WTC11 (cell line): ENCODE data around the gene GLE1. TPM values are rescaled to one million over a fixed set of nuclear protein-coding genes. Genes with fewer than 3 reads are reported as not detected.

ENCODE experiments used
- ATF2 ChIP-seq: sonication (generic); formaldehyde crosslinking; IDR thresholded peaks from 2 replicates; pipeline ENCODE4 v1.8.1; 2022; ENCODE audit warnings: low read depth, missing genetic modification reagents, borderline replicate concordance
- CBFB ChIP-seq: sonication (generic); formaldehyde crosslinking; IDR thresholded peaks from 2 replicates; pipeline ENCODE4 v1.8.1; 2022; ENCODE audit warnings: mild to moderate bottlenecking, low read depth, missing genetic modification reagents
- CREB1 ChIP-seq: sonication (generic); formaldehyde crosslinking; IDR thresholded peaks from 2 replicates; pipeline ENCODE4 v1.8.0; 2023; ENCODE audit warnings: mild to moderate bottlenecking, missing genetic modification reagents
- CREM ChIP-seq: sonication (generic); formaldehyde crosslinking; IDR thresholded peaks from 2 replicates; pipeline ENCODE4 v1.8.1; 2022; ENCODE audit warnings: mild to moderate bottlenecking, missing genetic modification reagents, moderate library complexity
- E2F5 ChIP-seq: sonication (generic); formaldehyde crosslinking; IDR thresholded peaks from 2 replicates; pipeline ENCODE4 v1.8.1; 2022; ENCODE audit warnings: mild to moderate bottlenecking, moderate library complexity, missing genetic modification reagents
- EMX1 ChIP-seq: fragments of 250-450 bp; sonication (Bioruptor Pico); IDR thresholded peaks from 2 replicates; pipeline ENCODE4 v1.8.0; 2021; ENCODE audit warnings: mild to moderate bottlenecking
- ETV6 ChIP-seq: sonication (generic); formaldehyde crosslinking; IDR thresholded peaks from 2 replicates; pipeline ENCODE4 v1.8.1; 2022; ENCODE audit warnings: mild to moderate bottlenecking, missing genetic modification reagents
- FOXP4 ChIP-seq: sonication (generic); formaldehyde crosslinking; IDR thresholded peaks from 2 replicates; pipeline ENCODE4 v1.8.0; 2022; ENCODE audit warnings: mild to moderate bottlenecking, missing genetic modification reagents
- HMGXB4 ChIP-seq: sonication (generic); formaldehyde crosslinking; IDR thresholded peaks from 2 replicates; pipeline ENCODE4 v1.8.1; 2023; ENCODE audit warnings: mild to moderate bottlenecking, moderate library complexity, missing genetic modification reagents
- IRF1 ChIP-seq: sonication (generic); formaldehyde crosslinking; IDR thresholded peaks from 2 replicates; pipeline ENCODE4 v1.8.0; 2023; ENCODE audit warnings: missing genetic modification reagents
- JAZF1 ChIP-seq: fragments of 250-450 bp; sonication (Bioruptor Pico); IDR thresholded peaks from 2 replicates; pipeline ENCODE4 v1.9.0; 2021; ENCODE audit warnings: moderate library complexity, mild to moderate bottlenecking, inconsistent platforms
- MAX ChIP-seq: sonication (generic); formaldehyde crosslinking; IDR thresholded peaks from 2 replicates; pipeline ENCODE4 v1.8.0; 2022; ENCODE audit warnings: mild to moderate bottlenecking, missing genetic modification reagents
- MLX ChIP-seq: sonication (generic); formaldehyde crosslinking; IDR thresholded peaks from 2 replicates; pipeline ENCODE4 v1.8.1; 2023; ENCODE audit warnings: mild to moderate bottlenecking, missing genetic modification reagents, moderate library complexity
- MXD4 ChIP-seq: fragments of 250-450 bp; sonication (Bioruptor Pico); IDR thresholded peaks from 2 replicates; pipeline ENCODE4 v1.8.0; 2021; ENCODE audit warnings: mild to moderate bottlenecking, moderate library complexity, borderline replicate concordance
- MYBL2 ChIP-seq: sonication (generic); formaldehyde crosslinking; IDR thresholded peaks from 2 replicates; pipeline ENCODE4 v1.8.1; 2023; ENCODE audit warnings: mild to moderate bottlenecking, moderate library complexity, missing genetic modification reagents
- NR2C2 ChIP-seq: sonication (generic); formaldehyde crosslinking; IDR thresholded peaks from 2 replicates; pipeline ENCODE4 v1.8.0; 2022; ENCODE audit warnings: mild to moderate bottlenecking, missing genetic modification reagents
- NR3C1 ChIP-seq: sonication (generic); formaldehyde crosslinking; conservative IDR thresholded peaks from 2 replicates; pipeline ENCODE4 v1.8.1; 2023; ENCODE audit warnings: low read depth, mild to moderate bottlenecking, missing genetic modification reagents
- SP1 ChIP-seq: sonication (generic); formaldehyde crosslinking; conservative IDR thresholded peaks from 2 replicates; pipeline ENCODE4 v1.8.1; 2022; ENCODE audit warnings: missing genetic modification reagents
- TEAD1 ChIP-seq: sonication (generic); formaldehyde crosslinking; IDR thresholded peaks from 2 replicates; pipeline ENCODE4 v1.8.0; 2022; ENCODE audit warnings: mild to moderate bottlenecking, missing genetic modification reagents
- USF2 ChIP-seq: sonication (generic); formaldehyde crosslinking; IDR thresholded peaks from 2 replicates; pipeline ENCODE4 v1.8.1; 2023; ENCODE audit warnings: mild to moderate bottlenecking, missing genetic modification reagents, moderate library complexity
- ZBTB43 ChIP-seq: sonication (generic); formaldehyde crosslinking; IDR thresholded peaks from 2 replicates; pipeline ENCODE4 v1.8.1; 2023; ENCODE audit warnings: mild to moderate bottlenecking, missing genetic modification reagents
- ZNF121 ChIP-seq: sonication (generic); formaldehyde crosslinking; IDR thresholded peaks from 2 replicates; pipeline ENCODE4 v1.8.0; 2023; ENCODE audit warnings: missing genetic modification reagents
- ZNF281 ChIP-seq: sonication (generic); formaldehyde crosslinking; IDR thresholded peaks from 2 replicates; pipeline ENCODE4 v1.8.0; 2023; ENCODE audit warnings: mild to moderate bottlenecking, missing genetic modification reagents
- ZNF423 ChIP-seq: fragments of 250-450 bp; sonication (Bioruptor Pico); IDR thresholded peaks from 2 replicates; pipeline ENCODE4 v2.1.2; 2022; ENCODE audit warnings: mild to moderate bottlenecking, moderate library complexity
- total RNA-seq: library from RNA; stranded (reverse); gene quantifications from 3 replicates; pipeline ENCODE4 v1.2.3, GENCODE V29; 2021

Gene GLE1
- total RNA-seq, 1 experiment from 2014 or later, result 19.7 TPM

GRCh38 chr9:128552744-128553440 lies 48.4 kb downstream of the GLE1 start (continued):
- TF ChIP-seq IRF1 (CRISPR knock-in tag), result 0 out of 2 replicates have a peak, but pooled peaks have one; percentile 35
- 0 out of 2 replicates have a peak, but pooled peaks have one; percentile 14 for TF ChIP-seq NR3C1
- TF ChIP-seq CBFB (CRISPR knock-in tag), result 0 out of 2 replicates have a peak, but pooled peaks have one; percentile 33
- 0 out of 2 replicates have a peak, but pooled peaks have one; percentile 22 for TF ChIP-seq USF2
- TF ChIP-seq NR2C2 (CRISPR knock-in tag), result no peak
- no peak for TF ChIP-seq CREB1 (CRISPR knock-in tag)
- no peak for TF ChIP-seq ATF2
- no peak for TF ChIP-seq MLX (CRISPR knock-in tag)
- TF ChIP-seq CREM (CRISPR knock-in tag), result 0 out of 2 replicates have a peak, but pooled peaks have one; percentile 25
- 0 out of 2 replicates have a peak, but pooled peaks have one; percentile 51 for TF ChIP-seq MYBL2 (CRISPR knock-in tag)
- TF ChIP-seq MAX (CRISPR knock-in tag), result no peak
- no peak; the same call in 1 of the 2 replicates for TF ChIP-seq SP1 (CRISPR knock-in tag)
- TF ChIP-seq E2F5 (CRISPR knock-in tag), result peak; percentile 18; the same call in 1 of the 2 replicates
- no peak for TF ChIP-seq ZNF423 (CRISPR knock-in tag)
- TF ChIP-seq FOXP4, result 0 out of 2 replicates have a peak, but pooled peaks have one; percentile 35
- 0 out of 2 replicates have a peak, but pooled peaks have one; percentile 36 for TF ChIP-seq ZBTB43
- TF ChIP-seq JAZF1 (CRISPR knock-in tag), result no peak
- TF ChIP-seq ETV6 (CRISPR knock-in tag), result 0 out of 2 replicates have a peak, but pooled peaks have one; percentile 37
- TF ChIP-seq HMGXB4 (CRISPR knock-in tag), result peak; percentile 83
- no peak for TF ChIP-seq EMX1
- peak; percentile 51; the same call in 1 of the 2 replicates for TF ChIP-seq TEAD1
- no peak for TF ChIP-seq MXD4 (CRISPR knock-in tag)
- no peak for TF ChIP-seq ZNF281
- 0 out of 2 replicates have a peak, but pooled peaks have one; percentile 9 for TF ChIP-seq ZNF121 (CRISPR knock-in tag)
